HepG2 (cell line): ENCODE results near the gene ELN. TPM values are rescaled to one million over a fixed set of nuclear protein-coding genes. Genes with fewer than 3 reads are reported as not detected.
A peak's percentile ranks its signal among the peaks of the same experiment; 100 is the strongest.

Experiments
- ADNP ChIP-seq: sonication (generic); formaldehyde crosslinking; IDR thresholded peaks from 2 replicates; pipeline ENCODE4 v1.4.0; 2020; ENCODE audit warnings: missing genetic modification reagents
- BORCS8-MEF2B ChIP-seq: sonication (generic); formaldehyde crosslinking; IDR thresholded peaks from 2 replicates; pipeline ENCODE4 v1.8.0; 2022; ENCODE audit warnings: mild to moderate bottlenecking, missing genetic modification reagents
- CTCF ChIP-seq: sonication (generic); formaldehyde crosslinking; IDR thresholded peaks from 2 replicates; pipeline ENCODE4 v1.5.0; 2020; ENCODE audit warnings: mild to moderate bottlenecking, missing genetic modification reagents, moderate library complexity
- DMTF1 ChIP-seq: sonication (generic); formaldehyde crosslinking; IDR thresholded peaks from 2 replicates; pipeline ENCODE4 v1.4.0; 2020; ENCODE audit warnings: mild to moderate bottlenecking, missing genetic modification reagents
- KMT2A ChIP-seq: sonication (generic); formaldehyde crosslinking; IDR thresholded peaks from 2 replicates; pipeline ENCODE4 v1.4.0; 2020; ENCODE audit warnings: missing genetic modification reagents
- REXO4 ChIP-seq: sonication (generic); formaldehyde crosslinking; IDR thresholded peaks from 2 replicates; pipeline ENCODE4 v1.8.0; 2022; ENCODE audit warnings: missing genetic modification reagents, mild to moderate bottlenecking, borderline replicate concordance
- RORA ChIP-seq: sonication (generic); formaldehyde crosslinking; IDR thresholded peaks from 2 replicates; pipeline ENCODE4 v1.5.0; 2020; ENCODE audit warnings: mild to moderate bottlenecking, missing genetic modification reagents, moderate library complexity
- RXRA ChIP-seq: sonication (generic); formaldehyde crosslinking; IDR thresholded peaks from 2 replicates; pipeline ENCODE4 v1.5.1; 2020; ENCODE audit warnings: missing genetic modification reagents
- SKI ChIP-seq: fragments of 450-650 bp; IDR thresholded peaks from one replicate; pipeline ENCODE4 v1.6.1; 2018; ENCODE audit warnings: mild to moderate bottlenecking; ENCODE audit not compliant: partially characterized antibody
- SNAPC2 ChIP-seq: sonication (generic); formaldehyde crosslinking; IDR thresholded peaks from 2 replicates; pipeline ENCODE4 v1.8.1; 2022; ENCODE audit warnings: mild to moderate bottlenecking, missing genetic modification reagents
- SNAPC4 ChIP-seq: sonication (generic); formaldehyde crosslinking; IDR thresholded peaks from 2 replicates; pipeline ENCODE4 v1.4.0; 2020; ENCODE audit warnings: mild to moderate bottlenecking, missing genetic modification reagents
- ZFAT ChIP-seq: sonication (generic); formaldehyde crosslinking; conservative IDR thresholded peaks from 2 replicates; pipeline ENCODE4 v1.8.1; 2023; ENCODE audit warnings: missing genetic modification reagents, inconsistent platforms
- ZMAT3 ChIP-seq: sonication (generic); formaldehyde crosslinking; conservative IDR thresholded peaks from 2 replicates; pipeline ENCODE4 v1.7.0; 2021; ENCODE audit warnings: missing genetic modification reagents
- ZNF12 ChIP-seq: sonication (generic); formaldehyde crosslinking; IDR thresholded peaks from 2 replicates; pipeline ENCODE4 v1.5.0; 2020; ENCODE audit warnings: missing genetic modification reagents
- ZNF253 ChIP-seq: sonication (generic); formaldehyde crosslinking; IDR thresholded peaks from 2 replicates; pipeline ENCODE4 v1.8.0; 2022; ENCODE audit warnings: mild to moderate bottlenecking, missing genetic modification reagents, borderline replicate concordance
- ZNF274 ChIP-seq: sonication (generic); formaldehyde crosslinking; IDR thresholded peaks from 2 replicates; pipeline ENCODE4 v1.5.1; 2020; ENCODE audit warnings: mild to moderate bottlenecking, missing genetic modification reagents
- ZNF724P ChIP-seq: sonication (generic); formaldehyde crosslinking; IDR thresholded peaks from 2 replicates; pipeline ENCODE4 v1.8.0; 2022; ENCODE audit warnings: missing genetic modification reagents, borderline replicate concordance
- ZNF777 ChIP-seq: sonication (generic); formaldehyde crosslinking; IDR thresholded peaks from 2 replicates; pipeline ENCODE4 v1.4.0; 2020; ENCODE audit warnings: missing genetic modification reagents
- ZSCAN31 ChIP-seq: sonication (generic); formaldehyde crosslinking; IDR thresholded peaks from 2 replicates; pipeline ENCODE4 v1.5.0; 2020; ENCODE audit warnings: low read depth, mild to moderate bottlenecking, missing genetic modification reagents
- ZZZ3 ChIP-seq: sonication (generic); formaldehyde crosslinking; IDR thresholded peaks from 2 replicates; pipeline ENCODE4 v1.4.0; 2020; ENCODE audit warnings: missing genetic modification reagents, mild to moderate bottlenecking, borderline replicate concordance
- polyA plus RNA-seq, 8 experiments: library from polyadenylated mRNA; depleted of rRNA in 3 of 8; stranded (reverse) in 7 of 8; unstranded in 1 of 8; fragments of >200 nt; fragmentation: Illumina TruSeq in 4 of 8; extraction: Trizol in 4 of 8; gene quantifications; 2 replicates each; pipeline versions ENCODE4 v1.2.1 to v1.2.3, GENCODE V29; 2011 to 2016; ENCODE audit warnings: low read depth in 4 of 8, missing spikeins in 1 of 8, mixed read lengths in 1 of 8; ENCODE audit not compliant: insufficient read depth in 1 of 8
- total RNA-seq, 5 experiments: library from RNA; depleted of rRNA; stranded (reverse); fragments of >200 nt; fragmentation: Illumina TruSeq; extraction: Trizol; gene quantifications; 2 replicates each; pipeline ENCODE4 v1.2.3, GENCODE V29; 2016; ENCODE audit warnings: low read depth in 1 of 5

The ELN gene
- total and polyA plus RNA-seq, 2 of the 13 experiments (the other 11 are each of a cell fraction or from before 2014, with no cell fraction given): 0.15 to 0.37 TPM

- TF ChIP-seq ZNF253 (CRISPR knock-in tag) (no peak), ZZZ3 (CRISPR knock-in tag) (no peak), CTCF (CRISPR knock-in tag) (peak; percentile 91), SKI (no peak), ZNF274 (no peak), ZNF12 (CRISPR knock-in tag) (no peak), ZFAT (CRISPR knock-in tag) (0 out of 2 replicates have a peak, but pooled peaks have one; percentile 81), DMTF1 (CRISPR knock-in tag) (no peak), ZMAT3 (no peak), RORA (CRISPR knock-in tag) (no peak), ADNP (CRISPR knock-in tag) (no peak), BORCS8-MEF2B (CRISPR knock-in tag) (no peak), REXO4 (CRISPR knock-in tag) (no peak), SNAPC4 (CRISPR knock-in tag) (no peak), ZNF724P (CRISPR knock-in tag) (no peak), RXRA (CRISPR knock-in tag) (peak; percentile 89), ZSCAN31 (no peak; the same call in 1 of the 2 replicates), KMT2A (CRISPR knock-in tag) (no peak), SNAPC2 (no peak), ZNF777 (CRISPR knock-in tag) (no peak)
These were observed 49.1 kb upstream of the ELN start (continued) for GRCh38 chr7:73978661-73979563.
